ENCODE data around the gene CEMP1.

Gene CEMP1

DNA sequence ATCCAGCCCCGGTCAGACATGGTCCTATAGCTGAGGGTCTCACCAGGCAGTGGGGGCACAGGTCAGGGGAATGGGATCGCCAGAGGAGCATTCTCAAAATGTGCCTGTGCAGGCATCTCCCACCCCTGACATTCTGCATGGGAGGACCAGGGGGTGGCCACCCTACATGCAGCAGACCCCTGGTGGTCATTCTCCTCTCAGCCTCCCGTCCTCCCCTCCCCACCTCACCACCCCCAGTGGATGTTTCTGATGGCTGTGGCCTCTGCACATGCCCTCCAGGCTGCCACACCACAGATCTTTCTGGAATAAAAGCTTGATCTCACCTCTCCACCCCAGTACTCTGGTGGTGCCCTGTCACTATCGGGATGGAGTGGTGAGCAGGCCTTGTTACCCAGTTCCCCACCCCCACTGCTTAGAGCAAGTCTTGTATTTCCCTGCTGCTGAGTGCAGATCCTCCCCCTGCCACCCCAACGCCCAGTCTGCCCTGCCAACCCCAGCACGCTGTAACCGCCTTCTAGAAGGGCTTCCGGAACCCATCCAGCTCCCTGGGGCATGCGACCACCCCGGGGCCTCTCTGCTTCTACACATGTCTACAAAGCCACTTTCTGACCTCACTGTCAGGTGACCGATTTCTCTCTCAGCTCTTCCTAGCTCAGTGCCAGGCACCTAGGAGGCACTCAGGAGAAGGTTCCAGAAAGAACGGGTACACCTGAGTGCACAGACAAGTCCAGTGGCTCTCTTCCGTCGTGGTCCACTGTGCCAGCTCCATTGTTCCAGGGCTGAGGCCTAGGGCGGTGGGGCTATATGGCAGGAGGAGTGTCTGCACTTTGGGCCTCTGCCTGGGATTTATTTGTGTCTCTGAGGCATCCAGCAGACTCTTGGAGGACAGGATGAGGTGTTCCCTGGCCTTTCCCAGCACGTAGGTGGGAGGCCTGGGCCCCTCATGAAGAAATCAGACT lies 47.0 kb downstream of the CEMP1 start:
- no peak for DNase-seq

GRCh38 chr16:2482708-2483534 lies 48.3 kb downstream of the CEMP1 start:
- no peak for DNase-seq

DNA sequence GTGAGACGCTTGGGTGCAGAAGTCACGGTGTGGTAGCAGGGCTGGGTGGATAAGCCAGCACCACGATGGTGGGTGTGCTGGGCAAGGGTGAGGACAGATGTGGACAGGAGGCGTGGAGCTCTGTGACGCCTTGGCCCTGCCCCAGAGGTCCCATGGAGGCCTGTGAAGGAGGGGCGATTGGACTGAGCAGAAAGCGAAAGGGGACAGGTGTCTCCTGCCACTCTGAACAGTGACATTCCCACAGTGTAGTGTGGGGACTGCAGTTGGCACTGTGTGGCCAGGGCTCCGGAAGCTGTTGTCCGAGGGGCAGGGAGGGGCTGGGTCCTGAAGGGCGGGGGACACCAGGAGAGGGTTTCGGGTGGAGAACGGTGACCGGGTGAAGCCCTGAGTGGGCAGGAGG lies 49.0 kb downstream of the CEMP1 start:
- DNase-seq, result no peak

DNA sequence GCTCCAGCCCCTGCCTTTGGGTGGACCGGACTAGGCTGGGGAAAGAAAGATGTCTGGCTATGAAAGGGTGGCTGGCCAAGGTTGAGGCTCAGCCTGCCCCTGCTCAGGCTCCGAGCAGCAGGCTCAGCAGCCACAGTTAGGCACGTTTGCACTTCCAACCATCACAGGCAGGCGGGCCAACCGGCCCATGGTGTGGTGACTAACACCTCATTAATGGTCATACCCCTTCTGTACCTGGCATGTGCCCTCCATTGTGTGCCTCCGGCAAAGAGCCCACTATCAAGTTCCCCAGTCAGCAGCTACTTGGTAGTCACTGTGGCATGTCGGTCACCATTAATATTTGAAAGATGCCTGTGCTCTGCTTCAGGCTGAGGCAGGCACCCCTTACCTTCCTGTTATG lies 49.5 kb downstream of the CEMP1 start:
- DNase-seq, result no peak

DNA sequence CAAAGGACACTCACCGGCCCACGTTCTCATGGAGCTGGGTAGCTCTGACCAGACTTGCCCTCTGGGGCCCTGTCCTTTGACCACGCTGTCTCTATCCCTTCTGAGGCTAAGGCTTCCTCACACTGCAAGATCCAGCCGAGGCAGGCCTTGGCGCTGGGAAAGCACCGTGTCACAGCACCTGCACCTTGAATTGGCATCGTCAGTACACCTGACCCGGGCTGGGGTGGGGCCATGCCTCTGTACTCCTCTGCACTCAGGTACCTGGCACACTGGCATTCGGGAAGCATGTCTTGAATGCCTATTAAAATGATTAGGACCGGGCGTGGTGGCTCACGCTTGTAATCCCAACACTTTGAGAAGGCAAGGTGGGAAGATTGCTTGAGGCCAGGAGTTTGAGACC lies 50.3 kb downstream of the CEMP1 start:
- no peak for DNase-seq
